ENCODE results near the gene LASP1NB.

Gene LASP1NB

GRCh38 chr17:38889745-38890409, 35.5 kb upstream of the LASP1NB start:
- no peaks in the 10 kb centered on the region for H3K27me3 Mint-ChIP-seq (ENCODE audit: insufficient read depth)

GRCh38 chr17:38890410-38890746, 35.0 kb upstream of the LASP1NB start:
- no peaks in the 10 kb centered on the region for H3K9me3 Mint-ChIP-seq
- no peak for DNase-seq (ENCODE audit: low spot score)
- peaks cover 40% of the 10 kb centered on the region for H3K36me3 Mint-ChIP-seq (ENCODE audit: low read depth)
- peak overlapping the region; percentile 36 for H3K4me3 Mint-ChIP-seq
- H3K27me3 Mint-ChIP-seq (ENCODE audit: insufficient read depth) = no peaks in the 10 kb centered on the region
- peak overlapping the region; percentile 81 for H3K27ac Mint-ChIP-seq
- intact Hi-C loops (cut with micrococcal nuclease) = no loop called here
- H3K4me1 Mint-ChIP-seq (ENCODE audit: low read depth) = peaks cover 69% of the 10 kb centered on the region

More at GRCh38 chr17:38889745-38890409, 35.5 kb upstream of the LASP1NB start:
- H3K9me3 Mint-ChIP-seq = no peaks in the 10 kb centered on the region
- intact Hi-C loops (cut with micrococcal nuclease) = no loop called here
- no peak for DNase-seq (ENCODE audit: low spot score)
- peaks cover 40% of the 10 kb centered on the region for H3K36me3 Mint-ChIP-seq (ENCODE audit: low read depth)
- H3K4me1 Mint-ChIP-seq (ENCODE audit: low read depth) = peaks cover 72% of the 10 kb centered on the region
- H3K27ac Mint-ChIP-seq = peak overlapping the region; percentile 81
- H3K4me3 Mint-ChIP-seq = peak overlapping the region; percentile 46

DNA sequence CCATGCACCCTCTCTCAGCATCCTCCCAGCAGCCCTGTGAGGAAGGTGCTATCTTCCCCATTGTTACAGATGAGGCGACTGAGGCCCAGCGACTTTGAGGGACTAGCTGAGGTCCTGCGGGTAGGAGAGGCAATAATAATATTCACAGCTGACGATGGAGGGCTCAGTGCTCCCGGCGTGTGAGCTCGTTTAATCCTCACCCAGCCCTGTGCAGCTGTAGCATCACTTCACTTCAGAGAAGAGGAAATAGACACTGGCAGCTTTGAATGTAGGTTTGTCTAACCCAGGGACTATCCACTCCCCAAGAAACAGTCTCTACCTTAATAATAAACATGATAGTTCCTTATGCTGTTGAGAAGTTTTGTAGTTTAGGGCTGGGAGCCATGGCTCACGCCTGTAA, 34.0 kb upstream of the LASP1NB start:
- Mint-ChIP-seq H3K36me3 (ENCODE audit: low read depth) (peaks cover 39% of the 10 kb centered on the region), H3K27ac (peak overlapping the region; percentile 81), H3K9me3 (no peaks in the 10 kb centered on the region), H3K27me3 (ENCODE audit: insufficient read depth) (no peaks in the 10 kb centered on the region), H3K4me3 (peak overlapping the region; percentile 53), H3K4me1 (ENCODE audit: low read depth) (peaks cover 62% of the 10 kb centered on the region)
- no peak for DNase-seq (ENCODE audit: low spot score)
- intact Hi-C loops (cut with micrococcal nuclease) = no loop called here

DNA sequence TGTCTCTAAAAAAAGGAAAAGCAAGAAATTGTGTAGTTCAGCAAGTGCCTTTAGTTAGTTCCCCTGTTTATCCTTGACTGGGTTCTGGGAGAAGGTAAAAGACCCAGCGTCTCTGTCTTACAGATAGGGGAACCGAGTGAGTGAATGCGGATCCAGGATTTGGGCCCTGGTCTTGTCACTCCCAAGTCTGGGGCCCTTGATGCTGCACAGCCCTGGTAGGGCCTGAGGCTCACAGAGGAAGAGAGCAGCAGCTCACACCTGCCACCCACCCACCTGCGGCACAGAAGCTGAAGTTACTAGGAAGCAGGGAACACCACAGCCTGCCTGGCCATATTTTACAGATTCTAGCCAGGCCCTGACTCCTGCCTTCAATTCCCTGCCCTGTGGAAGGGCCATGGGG, 33.3 kb upstream of the LASP1NB start:
- Mint-ChIP-seq H3K27me3 (ENCODE audit: insufficient read depth) (no peaks in the 10 kb centered on the region), H3K9me3 (no peaks in the 10 kb centered on the region), H3K4me3 (peak overlapping the region; percentile 53), H3K4me1 (ENCODE audit: low read depth) (peaks cover 61% of the 10 kb centered on the region), H3K36me3 (ENCODE audit: low read depth) (peaks cover 38% of the 10 kb centered on the region), H3K27ac (peak overlapping the region; percentile 81)
- no peak for DNase-seq (ENCODE audit: low spot score)
- intact Hi-C loops (cut with micrococcal nuclease) = no loop called here

GRCh38 chr17:38892620-38893019, 32.8 kb upstream of the LASP1NB start:
- Mint-ChIP-seq H3K27me3 (ENCODE audit: insufficient read depth) (no peaks in the 10 kb centered on the region), H3K27ac (peak overlapping the region; percentile 73), H3K9me3 (no peaks in the 10 kb centered on the region), H3K4me1 (ENCODE audit: low read depth) (peaks cover 66% of the 10 kb centered on the region), H3K4me3 (no peak overlapping the region), H3K36me3 (ENCODE audit: low read depth) (peaks cover 40% of the 10 kb centered on the region)
- no peak for DNase-seq (ENCODE audit: low spot score)
- intact Hi-C loops (cut with micrococcal nuclease) = no loop called here

DNA sequence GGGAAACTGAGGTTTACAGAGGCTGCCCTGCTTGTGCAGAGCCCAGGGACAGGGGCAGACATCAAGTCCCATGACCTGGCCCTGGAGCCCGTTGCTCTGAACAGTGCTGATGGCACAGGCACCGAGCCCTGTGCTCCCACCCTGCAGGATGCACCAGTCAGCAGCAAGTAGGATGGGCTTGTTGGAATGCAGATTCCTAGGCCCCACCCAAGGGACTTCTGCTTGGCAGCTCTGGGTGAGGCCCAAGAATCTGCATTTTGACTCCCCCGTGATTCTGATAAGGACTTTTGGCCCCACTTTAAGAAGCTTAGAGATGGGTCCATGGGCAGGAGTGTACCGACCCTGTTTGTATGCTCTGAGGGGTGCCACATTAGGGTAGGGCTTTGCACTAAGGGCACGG, 32.3 kb upstream of the LASP1NB start:
- Mint-ChIP-seq H3K27me3 (ENCODE audit: insufficient read depth) (no peaks in the 10 kb centered on the region), H3K4me3 (peak overlapping the region; percentile 31), H3K27ac (no peak overlapping the region), H3K36me3 (ENCODE audit: low read depth) (peaks cover 43% of the 10 kb centered on the region), H3K4me1 (ENCODE audit: low read depth) (peaks cover 71% of the 10 kb centered on the region), H3K9me3 (no peaks in the 10 kb centered on the region)
- intact Hi-C loops (cut with micrococcal nuclease) = no loop called here
- DNase-seq (ENCODE audit: low spot score) = no peak

DNA sequence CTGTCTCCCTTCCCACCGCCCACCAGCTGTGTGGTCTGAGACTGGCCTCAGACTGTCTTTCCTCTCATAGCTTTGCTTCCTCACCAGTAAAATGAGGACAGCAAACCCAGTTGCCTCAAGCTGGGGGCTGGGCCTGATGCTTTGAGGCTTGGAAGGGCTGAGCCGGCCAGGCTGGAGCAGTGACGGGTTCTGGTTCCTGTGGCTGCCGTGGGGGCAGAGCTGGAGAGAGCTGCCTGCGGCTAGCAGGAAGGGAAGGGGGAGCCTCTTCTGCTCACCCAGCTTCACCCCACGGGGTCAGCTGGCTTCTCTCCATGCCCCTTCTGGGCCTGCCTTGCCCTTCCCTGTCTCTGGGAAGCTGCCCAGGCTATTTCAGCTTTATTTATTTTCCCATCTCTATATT, 31.8 kb upstream of the LASP1NB start:
- intact Hi-C loops (cut with micrococcal nuclease) = no loop called here
- no peaks in the 10 kb centered on the region for H3K27me3 Mint-ChIP-seq (ENCODE audit: insufficient read depth)
- H3K36me3 Mint-ChIP-seq (ENCODE audit: low read depth) = peaks cover 44% of the 10 kb centered on the region
- H3K4me1 Mint-ChIP-seq (ENCODE audit: low read depth) = peaks cover 72% of the 10 kb centered on the region
- peak overlapping the region; percentile 70 for H3K27ac Mint-ChIP-seq
- no peaks in the 10 kb centered on the region for H3K9me3 Mint-ChIP-seq
- peak overlapping the region; percentile 31 for H3K4me3 Mint-ChIP-seq
- DNase-seq (ENCODE audit: low spot score) = no peak

GRCh38 chr17:38894276-38894675, 31.1 kb upstream of the LASP1NB start:
- peaks cover 72% of the 10 kb centered on the region for H3K4me1 Mint-ChIP-seq (ENCODE audit: low read depth)
- intact Hi-C loops (cut with micrococcal nuclease) = no loop called here
- no peak for DNase-seq (ENCODE audit: low spot score)
- no peaks in the 10 kb centered on the region for H3K9me3 Mint-ChIP-seq
- no peak overlapping the region for H3K4me3 Mint-ChIP-seq
- peak overlapping the region; percentile 70 for H3K27ac Mint-ChIP-seq
- H3K36me3 Mint-ChIP-seq (ENCODE audit: low read depth) = peaks cover 43% of the 10 kb centered on the region
- no peaks in the 10 kb centered on the region for H3K27me3 Mint-ChIP-seq (ENCODE audit: insufficient read depth)

- H3K36me3 Mint-ChIP-seq (ENCODE audit: low read depth) = peaks cover 42% of the 10 kb centered on the region
- H3K4me1 Mint-ChIP-seq (ENCODE audit: low read depth) = peaks cover 65% of the 10 kb centered on the region
- intact Hi-C loops (cut with micrococcal nuclease) = no loop called here
- no peaks in the 10 kb centered on the region for H3K9me3 Mint-ChIP-seq
- peak overlapping the region; percentile 67 for H3K27ac Mint-ChIP-seq
- H3K4me3 Mint-ChIP-seq = no peak overlapping the region
- no peak for DNase-seq (ENCODE audit: low spot score)
- no peaks in the 10 kb centered on the region for H3K27me3 Mint-ChIP-seq (ENCODE audit: insufficient read depth)
These were observed 29.0 kb upstream of the LASP1NB start for GRCh38 chr17:38896346-38896954.

GRCh38 chr17:38897176-38897575, 28.2 kb upstream of the LASP1NB start:
- no peak for DNase-seq (ENCODE audit: low spot score)
- peaks cover 58% of the 10 kb centered on the region for H3K4me1 Mint-ChIP-seq (ENCODE audit: low read depth)
- intact Hi-C loops (cut with micrococcal nuclease) = no loop called here
- H3K4me3 Mint-ChIP-seq = no peak overlapping the region
- no peaks in the 10 kb centered on the region for H3K9me3 Mint-ChIP-seq
- peak overlapping the region; percentile 94 for H3K27ac Mint-ChIP-seq
- H3K36me3 Mint-ChIP-seq (ENCODE audit: low read depth) = peaks cover 38% of the 10 kb centered on the region
- no peaks in the 10 kb centered on the region for H3K27me3 Mint-ChIP-seq (ENCODE audit: insufficient read depth)

DNA sequence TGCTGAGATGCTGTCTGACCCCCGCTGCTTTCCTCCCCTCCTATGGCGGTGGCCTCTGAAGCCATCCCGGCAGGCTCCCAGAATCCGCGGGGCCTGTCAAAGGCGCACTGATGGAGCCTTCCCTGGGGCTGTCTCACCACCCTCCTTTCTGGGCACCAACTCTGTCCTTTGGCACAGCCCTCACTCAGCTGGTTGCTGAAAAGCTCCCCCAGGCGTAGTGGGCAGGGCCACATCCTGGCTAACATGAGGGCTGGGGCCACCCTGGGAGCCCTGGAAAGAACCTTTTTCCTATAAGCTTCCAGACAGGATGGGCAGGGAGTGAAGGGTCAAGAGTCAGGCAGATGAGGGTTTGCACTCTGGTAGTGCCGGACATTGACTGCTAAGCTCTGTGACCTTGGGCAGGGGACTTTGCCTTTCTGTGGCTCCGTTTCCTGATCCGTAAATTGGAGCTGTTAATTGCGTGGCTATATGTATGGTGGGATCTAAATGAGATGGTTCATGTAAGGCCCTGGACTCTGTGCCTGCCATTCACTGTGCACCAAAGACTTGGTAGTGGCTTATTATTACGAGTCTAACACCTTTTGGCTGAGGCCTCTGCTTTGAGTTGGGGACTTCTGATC, 27.6 kb upstream of the LASP1NB start:
- peaks cover 52% of the 10 kb centered on the region for H3K4me1 Mint-ChIP-seq (ENCODE audit: low read depth)
- H3K27ac Mint-ChIP-seq = peak overlapping the region; percentile 94
- intact Hi-C loops (cut with micrococcal nuclease) = loop anchor here (1.0 to 2.0 kb wide), 4 partner anchors 15 to 44 kb away; partner anchors contain the start of gene RPL23
- no peaks in the 10 kb centered on the region for H3K9me3 Mint-ChIP-seq
- DNase-seq (ENCODE audit: low spot score) = no peak
- H3K36me3 Mint-ChIP-seq (ENCODE audit: low read depth) = peaks cover 36% of the 10 kb centered on the region
- peak overlapping the region; percentile 74 for H3K4me3 Mint-ChIP-seq
- H3K27me3 Mint-ChIP-seq (ENCODE audit: insufficient read depth) = no peaks in the 10 kb centered on the region

DNA sequence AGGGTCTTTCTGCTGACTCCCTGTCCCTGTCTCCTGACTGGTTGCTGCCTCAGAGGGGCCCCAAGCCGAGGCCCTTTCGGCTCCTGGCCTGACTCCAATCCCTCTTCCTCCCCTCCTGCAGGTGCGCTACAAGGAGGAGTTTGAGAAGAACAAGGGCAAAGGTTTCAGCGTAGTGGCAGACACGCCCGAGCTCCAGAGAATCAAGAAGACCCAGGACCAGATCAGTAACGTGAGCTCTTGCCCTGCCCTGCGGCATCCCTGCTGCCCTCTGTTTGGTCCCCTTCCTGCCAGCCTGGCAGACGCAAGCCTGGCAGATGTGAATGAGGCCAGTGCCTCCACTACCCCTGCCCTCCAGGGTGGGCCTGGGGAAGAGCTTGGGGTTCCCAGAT, 27.1 kb upstream of the LASP1NB start:
- no peak for DNase-seq (ENCODE audit: low spot score)
- intact Hi-C loops (cut with micrococcal nuclease) = loop anchor here (1.0 to 2.0 kb wide), 4 partner anchors 15 to 45 kb away; partner anchors contain the start of gene RPL23
- H3K9me3 Mint-ChIP-seq = no peaks in the 10 kb centered on the region
- H3K4me3 Mint-ChIP-seq = peak overlapping the region; percentile 74
- peaks cover 54% of the 10 kb centered on the region for H3K4me1 Mint-ChIP-seq (ENCODE audit: low read depth)
- H3K27me3 Mint-ChIP-seq (ENCODE audit: insufficient read depth) = no peaks in the 10 kb centered on the region
- H3K27ac Mint-ChIP-seq = peak overlapping the region; percentile 94
- H3K36me3 Mint-ChIP-seq (ENCODE audit: low read depth) = peaks cover 39% of the 10 kb centered on the region

DNA sequence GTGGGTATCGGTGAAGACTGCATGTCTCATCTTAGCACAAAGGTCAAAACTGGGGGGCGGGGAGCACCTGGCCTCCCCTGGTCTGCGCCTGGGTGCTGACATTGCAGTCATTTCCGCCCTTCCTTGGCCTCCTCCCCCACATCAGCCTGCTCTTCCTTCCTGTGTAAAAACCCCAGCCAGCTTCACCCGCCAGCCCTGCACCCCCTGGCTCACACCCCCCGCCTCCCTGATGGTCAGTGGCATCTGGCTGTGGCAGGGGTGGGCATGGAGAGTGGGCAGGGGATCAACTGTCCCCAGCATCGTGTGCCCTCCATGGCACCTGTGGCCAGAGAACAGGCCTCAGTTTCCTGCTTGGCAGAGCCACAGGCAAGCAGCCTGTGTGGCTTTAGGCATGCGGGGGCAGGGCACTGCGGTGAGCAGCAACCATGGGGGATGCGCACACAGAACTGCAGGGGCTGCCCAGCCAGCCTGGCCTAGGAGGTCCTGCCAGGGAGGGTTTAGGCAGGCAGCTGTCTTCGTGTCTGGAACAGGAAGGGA, 26.5 kb upstream of the LASP1NB start:
- intact Hi-C loops (cut with micrococcal nuclease) = loop anchor here (1.0 to 2.0 kb wide), 4 partner anchors 16 to 46 kb away; partner anchors contain the start of gene RPL23
- H3K27ac Mint-ChIP-seq = peak overlapping the region; percentile 94
- H3K4me3 Mint-ChIP-seq = peak overlapping the region; percentile 74
- peaks cover 58% of the 10 kb centered on the region for H3K4me1 Mint-ChIP-seq (ENCODE audit: low read depth)
- H3K36me3 Mint-ChIP-seq (ENCODE audit: low read depth) = peaks cover 41% of the 10 kb centered on the region
- no peaks in the 10 kb centered on the region for H3K27me3 Mint-ChIP-seq (ENCODE audit: insufficient read depth)
- peak; percentile 75 for DNase-seq (ENCODE audit: low spot score)
- H3K9me3 Mint-ChIP-seq = no peaks in the 10 kb centered on the region

Data from activated T-helper 1 cell treated with anti-CD3 and anti-CD28 coated beads, Interleukin-12 subunit alpha, Interleukin-12 subunit beta, Interleukin-2, Interleukin-4 antibody, amounts not matched to agents 30 ng/mL and 10 ng/mL and 1 ng/mL, durations not matched to agents 14 hours and 24 hours and 36 hours (primary cell).